ENCODE data around the gene PLXNA4. TPM values are rescaled to one million over a fixed set of nuclear protein-coding genes. Genes with fewer than 3 reads are reported as not detected.

PLXNA4 gene
- total RNA-seq, 1 experiment from 2014 or later: 0.81 TPM

- TF ChIP-seq AFF4 (CRISPR knock-in tag; IDR thresholded peaks at IDR 0.05; ENCODE audit: borderline replicate concordance) (no peak), ZNF263 (CRISPR knock-in tag; IDR thresholded peaks at IDR 0.05; ENCODE audit: low read depth) (no peak), CREB1 (CRISPR knock-in tag; IDR thresholded peaks at IDR 0.05) (no peak)
Observed at GRCh38 chr7:132232406-132232805, 343.9 kb downstream of the PLXNA4 start (continued).

- ATAC-seq (no peak), DNase-seq (ENCODE audit: low spot score) (no peak)
- Mint-ChIP-seq H3K4me3 (no peak overlapping the region), H3K27ac (no peak overlapping the region), H3K27me3 (ENCODE audit: low read depth) (no peaks in the 10 kb centered on the region; the same call in none of the 2 replicates), H3K36me3 (no peaks in the 10 kb centered on the region), H3K9me3 (no peaks in the 10 kb centered on the region), H3K4me1 (peaks cover 34% of the 10 kb centered on the region)
- ChIA-PET CTCF (interaction anchor here (1.1 to 1.3 kb wide), 2 partner anchors 10 to 22 kb away, joined by 4 read pairs; no protein-coding TSS in a partner anchor), POLR2A (no interaction called here)
- TF ChIP-seq NFATC4 (CRISPR knock-in tag; IDR thresholded peaks at IDR 0.05) (no peak), ZMAT4 (CRISPR knock-in tag; IDR thresholded peaks at IDR 0.05) (no peak), ZNF263 (CRISPR knock-in tag; IDR thresholded peaks at IDR 0.05; ENCODE audit: low read depth) (no peak), SMAD4 (CRISPR knock-in tag; IDR thresholded peaks at IDR 0.05) (no peak)
Observed at GRCh38 chr7:132230462-132230861, 345.8 kb downstream of the PLXNA4 start.

- ATAC-seq (no peak), DNase-seq (ENCODE audit: low spot score) (no peak)
- POLR2A ChIA-PET: no interaction called here
- Mint-ChIP-seq H3K27ac (no peak overlapping the region), H3K9me3 (peaks cover 4% of the 10 kb centered on the region), H3K4me3 (no peak overlapping the region), H3K36me3 (no peaks in the 10 kb centered on the region), H3K27me3 (ENCODE audit: low read depth) (no peaks in the 10 kb centered on the region; the same call in none of the 2 replicates), H3K4me1 (peaks cover 20% of the 10 kb centered on the region)
- TF ChIP-seq FOXK1 (CRISPR knock-in tag; IDR thresholded peaks at IDR 0.05) (no peak), AFF4 (CRISPR knock-in tag; IDR thresholded peaks at IDR 0.05; ENCODE audit: borderline replicate concordance) (no peak), ZNF263 (CRISPR knock-in tag; IDR thresholded peaks at IDR 0.05; ENCODE audit: low read depth) (no peak)
- CTCF ChIA-PET: no interaction called here
Observed at GRCh38 chr7:132228240-132228639, 348.0 kb downstream of the PLXNA4 start.

- ChIA-PET POLR2A (no interaction called here), CTCF (interaction anchor here (1.0 to 1.3 kb wide), 2 partner anchors 39 to 368 kb away, joined by 3 read pairs; no protein-coding TSS in a partner anchor)
- Mint-ChIP-seq H3K27ac (no peak overlapping the region), H3K36me3 (no peaks in the 10 kb centered on the region), H3K27me3 (ENCODE audit: low read depth) (no peaks in the 10 kb centered on the region; the same call in none of the 2 replicates), H3K4me1 (peaks cover 13% of the 10 kb centered on the region), H3K4me3 (no peak overlapping the region), H3K9me3 (peaks cover 4% of the 10 kb centered on the region)
- TF ChIP-seq TEAD1 (CRISPR knock-in tag; IDR thresholded peaks at IDR 0.05): no peak
- TF ChIP-seq ZBTB21 (CRISPR knock-in tag; IDR thresholded peaks at IDR 0.05; ENCODE audit: borderline replicate concordance): no peak
- no peak for TF ChIP-seq SOX15 (CRISPR knock-in tag; IDR thresholded peaks at IDR 0.05)
- no peak for TF ChIP-seq EMX1 (CRISPR knock-in tag; IDR thresholded peaks at IDR 0.05)
- no peak for TF ChIP-seq TEAD4 (CRISPR knock-in tag; IDR thresholded peaks at IDR 0.05)
- no peak for TF ChIP-seq PRRX2 (CRISPR knock-in tag; IDR thresholded peaks at IDR 0.05)
- TF ChIP-seq ZSCAN18 (CRISPR knock-in tag; IDR thresholded peaks at IDR 0.05): no peak
- TF ChIP-seq NR2C2 (CRISPR knock-in tag; IDR thresholded peaks at IDR 0.05): no peak
- no peak for TF ChIP-seq MAX (CRISPR knock-in tag; IDR thresholded peaks at IDR 0.05)
- ATAC-seq (no peak), DNase-seq (ENCODE audit: low spot score) (no peak)
Observed at GRCh38 chr7:132226957-132227290, 349.3 kb downstream of the PLXNA4 start.

All from WTC11 (cell line).